NCI-H2081 (cell line): ENCODE measurements around the gene SF3A2.

ENCODE experiments used
- DNase-seq, 2 experiments: peaks; one replicate each; lab custom pipeline; 2025; lab: John Stamatoyannopoulos, UW

The SF3A2 gene

GRCh38 chr19:2226840-2227360 is 9.7 kb upstream of the SF3A2 start:
- DNase-seq: no peak

- no peak for DNase-seq
Measured at GRCh38 chr19:2227415-2228156, 9.0 kb upstream of the SF3A2 start.

- DNase-seq: no peak
Measured at GRCh38 chr19:2228157-2229030, 8.2 kb upstream of the SF3A2 start.

- DNase-seq: no peak
Measured at GRCh38 chr19:2229103-2230032, 7.3 kb upstream of the SF3A2 start.

- no peak for DNase-seq
Measured at GRCh38 chr19:2230033-2230531, 6.5 kb upstream of the SF3A2 start.

- no peak for DNase-seq
Measured at GRCh38 chr19:2230807-2231533, 5.7 kb upstream of the SF3A2 start.

GRCh38 chr19:2231621-2232221 is 4.9 kb upstream of the SF3A2 start:
- no peak for DNase-seq

- DNase-seq: no peak
Measured at GRCh38 chr19:2232286-2233151, 4.1 kb upstream of the SF3A2 start.

GRCh38 chr19:2233601-2234280 is 2.9 kb upstream of the SF3A2 start:
- DNase-seq: no peak

- DNase-seq: no peak
Measured at GRCh38 chr19:2234996-2235380, 1.6 kb upstream of the SF3A2 start.

GRCh38 chr19:2235381-2236063 is 1.1 kb upstream of the SF3A2 start:
- peak; percentile 80 to 85 for DNase-seq

GRCh38 chr19:2236064-2236313 is 635 bp upstream of the SF3A2 start:
- DNase-seq: no peak

GRCh38 chr19:2237051-2237868 is 636 bp downstream of the SF3A2 start:
- DNase-seq: peak in 1 of 2 experiments; percentile 72

- no peak for DNase-seq
Measured at GRCh38 chr19:2237869-2238153, 1.2 kb downstream of the SF3A2 start.

- DNase-seq: no peak
Measured at GRCh38 chr19:2239173-2239572, 2.5 kb downstream of the SF3A2 start.

- no peak for DNase-seq
Measured at GRCh38 chr19:2239771-2240770, 3.4 kb downstream of the SF3A2 start.
